Neural crest cell (in vitro differentiated cells): Measurements from ENCODE around the gene PAX4. TPM values are rescaled to one million over a fixed set of nuclear protein-coding genes. Genes with fewer than 3 reads are reported as not detected.
A peak's percentile ranks its signal among the peaks of the same experiment; 100 is the strongest.

Source experiments
- DNase-seq: peaks from one replicate; pipeline ENCODE4 v3.0.0; 2021; ENCODE audit warnings: low read depth, mixed read lengths, low spot score
- H3K27ac Mint-ChIP-seq: one replicate; pipeline ENCODE4 v1.8.0; 2021; ENCODE audit warnings: mild to moderate bottlenecking, mixed read lengths; ENCODE audit not compliant: unreplicated experiment
- H3K27me3 Mint-ChIP-seq: 2 replicates; pipeline ENCODE4 v1.8.0; 2021; ENCODE audit warnings: low read depth, mild to moderate bottlenecking, mixed read lengths
- H3K36me3 Mint-ChIP-seq: 2 replicates; pipeline ENCODE4 v1.8.0; 2021; ENCODE audit warnings: low read depth, mild to moderate bottlenecking, mixed read lengths
- H3K4me1 Mint-ChIP-seq: 2 replicates; pipeline ENCODE4 v1.8.0; 2021; ENCODE audit warnings: mixed read lengths
- H3K4me3 Mint-ChIP-seq: one replicate; pipeline ENCODE4 v1.8.0; 2021; ENCODE audit warnings: mild to moderate bottlenecking, mixed read lengths
- H3K9me3 Mint-ChIP-seq: 2 replicates; pipeline ENCODE4 v1.8.0; 2021; ENCODE audit warnings: mixed read lengths
- total RNA-seq: library from RNA; stranded (reverse); gene quantifications from 2 replicates; pipeline ENCODE4 v1.2.1, GENCODE V29; 2021
- TF ChIP-seq, protein P1 (sequence below): fragments of 200-600 bp; sonication (generic); conservative IDR thresholded peaks from 2 replicates; pipeline ENCODE4 v1.5.0; 2021; ENCODE audit warnings: antibody characterized with exemption, mild to moderate bottlenecking

Gene PAX4
- total RNA-seq, 1 donor from 2014 or later: not detected

DNA sequence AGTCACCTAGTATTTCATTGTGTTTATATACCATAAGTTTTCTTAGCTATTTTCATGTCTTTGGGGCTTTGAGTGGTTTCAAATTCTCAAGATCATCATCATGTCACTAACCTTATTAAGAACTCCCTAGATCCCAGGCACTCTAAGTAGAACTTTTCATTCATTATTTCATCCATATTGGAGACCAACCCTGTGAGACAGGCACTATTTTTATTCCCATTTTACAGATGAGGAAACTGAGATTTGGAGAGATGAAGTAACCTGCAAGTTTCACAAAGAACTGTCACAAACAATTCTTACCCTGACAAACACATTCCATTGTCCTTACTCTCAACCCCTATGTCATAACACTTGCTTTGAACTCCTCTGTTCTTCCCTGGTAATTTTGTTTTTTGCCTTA, 20.3 kb upstream of the PAX4 start:
- no peak overlapping the region for H3K4me3 Mint-ChIP-seq
- no peaks in the 10 kb centered on the region for H3K27me3 Mint-ChIP-seq
- H3K4me1 Mint-ChIP-seq: peaks cover 9% of the 10 kb centered on the region
- no peak for DNase-seq
- peaks cover 2% of the 10 kb centered on the region for H3K9me3 Mint-ChIP-seq
- no peaks in the 10 kb centered on the region for H3K36me3 Mint-ChIP-seq
- TF ChIP-seq, protein P1, sequence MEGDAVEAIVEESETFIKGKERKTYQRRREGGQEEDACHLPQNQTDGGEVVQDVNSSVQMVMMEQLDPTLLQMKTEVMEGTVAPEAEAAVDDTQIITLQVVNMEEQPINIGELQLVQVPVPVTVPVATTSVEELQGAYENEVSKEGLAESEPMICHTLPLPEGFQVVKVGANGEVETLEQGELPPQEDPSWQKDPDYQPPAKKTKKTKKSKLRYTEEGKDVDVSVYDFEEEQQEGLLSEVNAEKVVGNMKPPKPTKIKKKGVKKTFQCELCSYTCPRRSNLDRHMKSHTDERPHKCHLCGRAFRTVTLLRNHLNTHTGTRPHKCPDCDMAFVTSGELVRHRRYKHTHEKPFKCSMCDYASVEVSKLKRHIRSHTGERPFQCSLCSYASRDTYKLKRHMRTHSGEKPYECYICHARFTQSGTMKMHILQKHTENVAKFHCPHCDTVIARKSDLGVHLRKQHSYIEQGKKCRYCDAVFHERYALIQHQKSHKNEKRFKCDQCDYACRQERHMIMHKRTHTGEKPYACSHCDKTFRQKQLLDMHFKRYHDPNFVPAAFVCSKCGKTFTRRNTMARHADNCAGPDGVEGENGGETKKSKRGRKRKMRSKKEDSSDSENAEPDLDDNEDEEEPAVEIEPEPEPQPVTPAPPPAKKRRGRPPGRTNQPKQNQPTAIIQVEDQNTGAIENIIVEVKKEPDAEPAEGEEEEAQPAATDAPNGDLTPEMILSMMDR: no peak
- H3K27ac Mint-ChIP-seq: no peak overlapping the region

DNA sequence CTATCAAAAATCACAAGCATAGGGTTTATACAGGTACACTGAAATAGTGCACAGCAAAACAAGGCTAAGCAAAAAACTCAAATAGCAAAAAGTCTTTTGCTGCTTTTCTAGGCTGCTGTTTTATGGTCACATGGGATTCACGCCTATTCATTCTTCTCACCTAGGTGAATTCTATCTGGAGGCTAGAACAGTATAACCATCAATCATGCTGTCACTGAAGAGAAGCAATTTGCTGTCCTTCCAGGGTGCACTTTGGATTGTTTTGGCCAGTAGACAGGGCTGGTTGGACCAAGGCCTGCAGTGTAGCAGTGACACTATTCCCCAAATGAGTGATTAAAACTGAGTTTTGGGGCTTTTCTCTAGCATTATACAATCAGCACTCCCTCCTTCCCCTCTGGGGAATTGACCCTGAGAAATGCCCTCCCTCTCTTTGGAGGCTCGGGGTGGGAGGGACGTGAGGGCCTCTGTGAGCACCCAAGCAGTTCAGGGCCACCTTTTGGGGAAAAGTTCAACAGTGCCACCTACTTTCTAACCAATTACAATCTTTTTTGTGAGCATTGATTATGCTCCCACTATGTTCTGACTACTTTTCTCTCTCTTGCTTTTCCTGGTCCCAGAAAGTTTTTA, 17.8 kb upstream of the PAX4 start:
- Mint-ChIP-seq H3K9me3 (peaks cover 2% of the 10 kb centered on the region), H3K27ac (no peak overlapping the region), H3K4me3 (no peak overlapping the region), H3K36me3 (no peaks in the 10 kb centered on the region), H3K27me3 (no peaks in the 10 kb centered on the region), H3K4me1 (no peaks in the 10 kb centered on the region)
- TF ChIP-seq, protein P1: no peak
- DNase-seq: no peak

DNA sequence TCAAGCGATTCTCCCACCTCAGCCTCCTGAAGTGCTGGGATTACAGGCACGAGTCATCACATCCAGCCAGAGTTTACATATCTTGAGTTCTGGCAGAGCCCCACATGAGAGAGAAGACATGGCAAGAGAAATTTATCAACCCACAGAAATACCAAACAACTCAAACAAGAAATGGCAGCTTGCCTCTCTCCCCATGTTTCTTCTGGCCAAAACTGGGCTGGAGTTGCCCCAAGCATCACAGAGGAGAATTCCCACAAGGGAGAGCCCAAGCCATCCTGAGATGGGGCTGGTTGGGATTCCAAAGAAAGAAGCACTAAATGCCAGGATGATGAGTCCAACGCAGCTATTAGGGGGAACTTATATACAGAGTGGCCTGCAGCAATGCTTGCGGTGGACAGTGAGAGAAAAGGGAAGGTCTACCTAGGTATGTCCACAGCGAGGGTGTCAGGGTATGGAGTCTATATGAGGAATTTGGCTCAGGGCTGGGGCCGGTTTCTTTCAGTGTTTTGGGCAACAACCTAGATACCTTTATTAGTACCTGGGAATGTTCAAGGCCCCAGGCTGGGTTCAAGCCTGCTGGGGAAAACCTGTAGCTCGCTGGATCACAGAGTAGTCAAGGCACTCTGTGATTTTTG, 14.5 kb upstream of the PAX4 start:
- TF ChIP-seq, protein P1: no peak
- DNase-seq: no peak
- H3K27me3 Mint-ChIP-seq: no peaks in the 10 kb centered on the region
- no peaks in the 10 kb centered on the region for H3K36me3 Mint-ChIP-seq
- H3K9me3 Mint-ChIP-seq: no peaks in the 10 kb centered on the region
- no peaks in the 10 kb centered on the region for H3K4me1 Mint-ChIP-seq
- no peak overlapping the region for H3K4me3 Mint-ChIP-seq
- no peak overlapping the region for H3K27ac Mint-ChIP-seq

DNA sequence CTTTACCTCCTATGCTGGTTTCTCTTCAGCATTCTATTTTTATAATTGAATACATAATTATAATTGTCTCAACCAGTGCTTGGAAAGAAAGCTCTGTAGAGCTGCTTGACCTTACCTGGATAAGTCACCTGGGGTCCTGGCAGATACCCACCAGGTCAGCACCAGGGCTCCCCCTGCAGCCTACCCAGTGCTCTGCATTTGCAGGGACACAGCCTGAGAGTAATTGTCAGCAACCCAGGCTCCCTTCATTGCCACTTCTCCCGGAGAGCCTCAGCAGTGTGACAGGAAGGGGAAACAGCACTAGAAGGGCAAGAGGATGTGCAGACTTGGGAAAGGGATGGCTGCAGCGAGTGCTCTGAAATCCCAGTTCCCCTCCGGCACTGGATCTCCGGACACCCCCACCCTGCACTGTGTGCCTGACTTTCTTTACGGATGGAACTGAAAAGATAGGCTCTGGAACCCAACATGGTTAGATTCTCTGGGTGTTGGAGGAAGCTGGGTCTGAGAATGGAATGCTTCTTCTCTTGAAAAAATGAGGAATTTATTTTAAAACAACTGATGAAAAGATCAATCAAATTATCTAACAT, 11.4 kb upstream of the PAX4 start:
- peaks cover 13% of the 10 kb centered on the region for H3K27me3 Mint-ChIP-seq
- peak; percentile 9 for DNase-seq
- H3K4me1 Mint-ChIP-seq: no peaks in the 10 kb centered on the region
- H3K4me3 Mint-ChIP-seq: no peak overlapping the region
- TF ChIP-seq, protein P1: peak; percentile 56
- no peak overlapping the region for H3K27ac Mint-ChIP-seq
- no peaks in the 10 kb centered on the region for H3K9me3 Mint-ChIP-seq
- no peaks in the 10 kb centered on the region for H3K36me3 Mint-ChIP-seq

DNA sequence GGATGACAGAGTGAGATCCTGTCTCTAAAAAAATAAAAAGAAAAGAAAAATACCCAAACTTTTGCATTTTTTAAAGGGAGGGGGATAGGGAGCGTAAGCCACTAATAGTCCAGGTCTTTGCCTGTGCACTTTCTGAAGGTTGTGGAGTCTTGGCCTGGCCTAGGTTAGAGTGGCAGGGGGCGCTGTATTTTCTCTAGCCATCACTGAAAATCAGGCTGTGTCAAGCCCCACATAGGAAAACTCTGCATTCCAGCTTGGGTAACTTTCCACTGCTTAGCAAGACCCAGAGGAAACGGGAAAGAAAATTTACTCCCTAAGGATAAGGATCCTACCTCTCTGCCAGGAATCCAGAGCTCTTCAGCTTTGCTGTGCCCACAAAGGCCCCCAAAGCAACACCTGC, 10.5 kb upstream of the PAX4 start:
- Mint-ChIP-seq H3K27ac (no peak overlapping the region), H3K9me3 (no peaks in the 10 kb centered on the region), H3K4me1 (no peaks in the 10 kb centered on the region), H3K27me3 (peaks cover 20% of the 10 kb centered on the region), H3K36me3 (no peaks in the 10 kb centered on the region), H3K4me3 (no peak overlapping the region)
- TF ChIP-seq, protein P1: no peak
- no peak for DNase-seq
